Mesothelial cell of epicardium (in vitro differentiated cells): ENCODE data around the gene HTATIP2. TPM values are rescaled to one million over a fixed set of nuclear protein-coding genes. Genes with fewer than 3 reads are reported as not detected.
"Not testable (repeated sequence)": the region's sequence is repeated elsewhere in the genome, so short reads cannot be mapped to it uniquely, and the experiment has no call there.

Source experiments
- DNase-seq, 2 experiments: peaks; one replicate each; pipeline ENCODE4 v3.0.0; 2021; ENCODE audit warnings: low spot score in 2 of 2; ENCODE audit not compliant: unreplicated experiment in 2 of 2
- H3K27ac Mint-ChIP-seq: 2 replicates; pipeline ENCODE4 v1.8.0; 2021; ENCODE audit warnings: mixed read lengths
- H3K27me3 Mint-ChIP-seq: 2 replicates; pipeline ENCODE4 v1.8.0; 2021; ENCODE audit warnings: low read depth, mixed read lengths
- H3K36me3 Mint-ChIP-seq: 2 replicates; pipeline ENCODE4 v1.8.0; 2021; ENCODE audit warnings: mixed read lengths
- H3K4me1 Mint-ChIP-seq: 2 replicates; pipeline ENCODE4 v1.8.0; 2021; ENCODE audit warnings: mixed read lengths
- H3K4me3 Mint-ChIP-seq: 2 replicates; pipeline ENCODE4 v1.8.0; 2021; ENCODE audit warnings: mild to moderate bottlenecking, moderate library complexity, mixed read lengths
- H3K9me3 Mint-ChIP-seq: 2 replicates; pipeline ENCODE4 v1.8.0; 2021; ENCODE audit warnings: mixed read lengths
- total RNA-seq: library from RNA; stranded (reverse); gene quantifications from 3 replicates; pipeline ENCODE4 v1.2.1, GENCODE V29; 2021
- TF ChIP-seq, protein P1 (sequence below): fragments of 200-600 bp; sonication (generic); IDR thresholded peaks from one replicate; pipeline ENCODE4 v1.5.0; 2021; ENCODE audit warnings: antibody characterized with exemption; ENCODE audit not compliant: unreplicated experiment

HTATIP2 gene
- total RNA-seq, 1 donor from 2014 or later: 11.1 TPM

DNA sequence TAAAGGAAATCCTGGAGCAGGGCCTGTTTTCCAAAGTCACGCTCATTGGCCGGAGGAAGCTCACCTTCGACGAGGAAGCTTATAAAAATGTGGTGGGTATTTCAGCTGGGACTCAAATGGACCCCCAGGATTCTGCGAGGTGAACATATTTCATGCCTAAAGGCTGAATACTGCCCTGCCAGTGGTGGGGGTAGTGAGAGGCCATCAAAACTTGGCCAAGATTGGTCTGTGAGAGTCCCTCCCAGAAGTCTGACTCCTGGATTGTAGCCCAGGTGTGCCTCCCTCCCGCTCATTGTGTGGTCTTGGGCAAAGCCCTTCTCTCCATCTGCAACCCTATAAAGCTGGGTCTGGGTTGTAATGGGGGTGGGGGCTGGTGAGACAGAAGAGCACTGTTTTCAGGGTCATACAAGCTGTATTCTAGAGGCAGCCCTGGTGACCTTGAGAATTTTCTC is 853 bp downstream of the HTATIP2 start:
- peak overlapping the region; percentile 74 for H3K4me3 Mint-ChIP-seq
- H3K27me3 Mint-ChIP-seq: no peaks in the 10 kb centered on the region
- H3K27ac Mint-ChIP-seq: peak overlapping the region; percentile 67
- TF ChIP-seq, protein P1, sequence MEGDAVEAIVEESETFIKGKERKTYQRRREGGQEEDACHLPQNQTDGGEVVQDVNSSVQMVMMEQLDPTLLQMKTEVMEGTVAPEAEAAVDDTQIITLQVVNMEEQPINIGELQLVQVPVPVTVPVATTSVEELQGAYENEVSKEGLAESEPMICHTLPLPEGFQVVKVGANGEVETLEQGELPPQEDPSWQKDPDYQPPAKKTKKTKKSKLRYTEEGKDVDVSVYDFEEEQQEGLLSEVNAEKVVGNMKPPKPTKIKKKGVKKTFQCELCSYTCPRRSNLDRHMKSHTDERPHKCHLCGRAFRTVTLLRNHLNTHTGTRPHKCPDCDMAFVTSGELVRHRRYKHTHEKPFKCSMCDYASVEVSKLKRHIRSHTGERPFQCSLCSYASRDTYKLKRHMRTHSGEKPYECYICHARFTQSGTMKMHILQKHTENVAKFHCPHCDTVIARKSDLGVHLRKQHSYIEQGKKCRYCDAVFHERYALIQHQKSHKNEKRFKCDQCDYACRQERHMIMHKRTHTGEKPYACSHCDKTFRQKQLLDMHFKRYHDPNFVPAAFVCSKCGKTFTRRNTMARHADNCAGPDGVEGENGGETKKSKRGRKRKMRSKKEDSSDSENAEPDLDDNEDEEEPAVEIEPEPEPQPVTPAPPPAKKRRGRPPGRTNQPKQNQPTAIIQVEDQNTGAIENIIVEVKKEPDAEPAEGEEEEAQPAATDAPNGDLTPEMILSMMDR: no peak
- peaks cover 29% of the 10 kb centered on the region for H3K4me1 Mint-ChIP-seq
- DNase-seq: no peak
- no peaks in the 10 kb centered on the region for H3K36me3 Mint-ChIP-seq
- H3K9me3 Mint-ChIP-seq: no peaks in the 10 kb centered on the region

DNA sequence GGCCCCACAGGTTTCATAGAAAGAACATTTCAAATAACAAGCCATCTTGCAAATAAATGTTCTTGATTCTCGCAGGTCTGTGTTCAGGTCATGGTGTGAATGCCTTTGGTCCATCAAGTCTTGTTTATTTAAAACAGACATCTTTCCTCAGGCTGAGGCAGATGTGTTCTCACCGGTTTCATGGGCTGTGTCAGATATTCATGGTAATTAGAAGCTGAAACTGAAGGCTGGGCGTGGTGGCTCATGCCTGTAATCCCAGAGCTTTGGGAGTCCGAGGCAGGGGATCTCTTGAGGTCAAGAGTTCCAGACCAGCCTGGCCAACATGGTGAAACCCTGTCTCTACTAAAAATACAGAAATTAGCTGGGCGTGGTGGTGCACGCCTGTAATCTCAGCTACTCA is 2.0 kb downstream of the HTATIP2 start:
- not testable (repeated sequence) for H3K9me3 Mint-ChIP-seq, H3K27me3 Mint-ChIP-seq, DNase-seq, H3K4me3 Mint-ChIP-seq, H3K27ac Mint-ChIP-seq, H3K36me3 Mint-ChIP-seq
- peaks cover 29% of the 10 kb centered on the region for H3K4me1 Mint-ChIP-seq

DNA sequence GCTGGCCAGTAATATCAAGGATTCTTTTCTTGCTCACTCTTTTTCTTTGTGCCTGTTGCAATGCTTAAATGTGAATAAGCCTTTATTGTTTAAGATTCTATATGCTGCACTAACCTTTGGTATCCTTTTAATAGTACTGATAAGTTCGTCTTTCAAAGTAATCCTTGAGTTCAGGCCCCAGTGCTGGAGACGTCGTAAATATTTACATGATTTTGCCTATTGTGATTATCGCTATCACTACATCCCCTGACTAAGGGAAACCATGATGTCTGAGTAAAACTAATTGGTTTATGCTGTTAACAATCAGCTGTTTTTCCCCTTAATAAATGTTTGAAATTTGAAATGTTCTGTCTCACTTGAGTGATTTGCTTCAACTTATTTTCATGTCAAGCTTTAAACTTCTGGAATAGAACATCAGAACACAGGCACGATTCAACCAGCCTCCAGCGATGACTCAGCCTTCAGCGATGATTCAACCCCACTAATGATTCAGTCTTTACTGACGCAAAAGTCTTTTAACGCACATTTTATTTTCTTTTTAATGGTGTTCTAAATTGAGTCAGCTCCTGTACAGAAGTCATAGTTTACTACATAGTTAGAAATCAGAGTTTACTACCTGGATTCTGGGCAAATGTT is 3.9 kb downstream of the HTATIP2 start:
- DNase-seq: no peak
- Mint-ChIP-seq H3K4me1 (peaks cover 31% of the 10 kb centered on the region), H3K27ac (peak overlapping the region; percentile 65), H3K4me3 (no peak overlapping the region), H3K27me3 (no peaks in the 10 kb centered on the region), H3K9me3 (no peaks in the 10 kb centered on the region), H3K36me3 (no peaks in the 10 kb centered on the region)
- TF ChIP-seq, protein P1: no peak

DNA sequence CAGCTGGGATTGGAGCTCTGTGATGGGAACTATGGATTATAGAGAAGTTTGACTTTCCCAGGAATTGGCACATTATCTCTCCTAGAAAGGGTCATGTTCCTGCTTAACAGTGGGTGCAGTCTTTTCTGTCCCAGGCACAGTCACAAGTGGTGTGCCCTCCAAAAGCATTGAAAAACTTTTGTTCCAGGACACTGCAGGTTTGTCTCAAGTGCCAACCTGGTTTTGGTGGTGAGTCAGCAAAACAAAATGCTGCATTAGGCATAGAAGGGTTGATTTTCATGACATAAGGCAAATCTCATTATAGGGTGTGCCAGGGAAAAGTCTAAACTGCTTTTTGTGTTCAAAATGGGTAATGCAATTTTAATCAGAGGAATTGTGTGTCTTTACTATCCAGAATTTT is 4.9 kb downstream of the HTATIP2 start:
- Mint-ChIP-seq H3K27me3 (no peaks in the 10 kb centered on the region), H3K4me1 (peaks cover 32% of the 10 kb centered on the region), H3K36me3 (no peaks in the 10 kb centered on the region), H3K4me3 (no peak overlapping the region), H3K27ac (no peak overlapping the region), H3K9me3 (no peaks in the 10 kb centered on the region)
- DNase-seq: no peak
- TF ChIP-seq, protein P1: no peak

DNA sequence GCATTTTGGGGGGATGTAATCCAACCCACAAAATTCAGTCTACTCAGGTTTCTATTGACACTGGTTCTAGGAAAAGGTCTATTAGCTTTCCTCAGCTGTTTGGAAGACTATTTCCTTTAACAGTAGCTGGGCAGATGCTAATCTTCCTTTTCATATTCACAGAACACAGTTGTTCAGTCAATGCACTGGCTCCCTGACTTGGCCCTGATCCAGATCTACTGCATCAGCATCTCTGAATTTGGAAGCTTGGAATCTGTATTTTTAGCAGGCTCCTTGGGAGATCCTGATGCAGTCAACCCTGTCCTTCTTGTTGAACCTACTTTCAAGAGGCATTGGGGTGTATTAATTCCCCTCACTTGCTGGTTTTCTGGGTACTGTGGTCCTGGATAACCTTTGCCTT is 6.3 kb downstream of the HTATIP2 start:
- no peaks in the 10 kb centered on the region for H3K27me3 Mint-ChIP-seq
- H3K36me3 Mint-ChIP-seq: no peaks in the 10 kb centered on the region
- no peak for DNase-seq
- H3K27ac Mint-ChIP-seq: no peak overlapping the region
- TF ChIP-seq, protein P1: no peak
- peaks cover 36% of the 10 kb centered on the region for H3K4me1 Mint-ChIP-seq
- H3K9me3 Mint-ChIP-seq: no peaks in the 10 kb centered on the region
- no peak overlapping the region for H3K4me3 Mint-ChIP-seq

DNA sequence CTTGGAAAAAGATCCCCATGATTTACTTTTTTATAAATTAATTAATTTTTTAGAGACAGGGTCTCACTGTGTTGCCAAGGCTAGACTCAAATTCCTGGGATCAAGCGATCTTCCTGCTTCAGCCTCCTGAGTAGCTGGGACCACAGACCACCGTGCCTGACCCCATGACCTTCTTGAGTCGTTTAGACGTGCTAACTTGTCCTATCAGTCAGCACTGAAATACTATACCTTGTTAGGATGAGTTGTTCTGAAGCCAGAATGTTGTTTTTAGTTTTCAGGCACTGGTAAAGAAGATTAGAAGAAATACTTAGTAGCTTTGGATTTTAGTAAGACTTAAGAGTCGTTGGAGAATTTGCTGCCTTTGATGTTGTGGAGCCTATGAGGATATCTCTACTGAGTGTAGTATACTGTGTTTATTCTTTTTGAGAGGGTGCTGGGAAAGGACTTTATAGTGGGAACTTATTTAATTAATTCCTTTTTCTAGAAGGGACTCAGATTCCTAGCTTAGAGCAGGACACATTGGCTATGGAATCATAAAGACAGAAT is 8.6 kb downstream of the HTATIP2 start:
- Mint-ChIP-seq H3K4me1 (peaks cover 27% of the 10 kb centered on the region), H3K27me3 (no peaks in the 10 kb centered on the region), H3K27ac (peak overlapping the region; percentile 47), H3K36me3 (no peaks in the 10 kb centered on the region), H3K9me3 (no peaks in the 10 kb centered on the region), H3K4me3 (no peak overlapping the region)
- no peak for DNase-seq
- TF ChIP-seq, protein P1: no peak
